Mesenchymal stem cell (in vitro differentiated cells and primary cell): ENCODE results near the gene PARD3B. TPM values are rescaled to one million over a fixed set of nuclear protein-coding genes. Genes with fewer than 3 reads are reported as not detected.

Experiments
- DNase-seq: peaks from one replicate; pipeline ENCODE4 v3.0.0-alpha.2; 2013
- H2AFZ ChIP-seq: one replicate; pipeline ENCODE4 v1.6.1; 2013; ENCODE audit warnings: low read depth, mild to moderate bottlenecking, control low read depth, inconsistent platforms, low read length, moderate library complexity
- H2AK5ac ChIP-seq: 2 replicates; pipeline ENCODE4 v1.6.1; 2013; ENCODE audit warnings: low read length, moderate library complexity, mild to moderate bottlenecking, inconsistent platforms; ENCODE audit not compliant: severe bottlenecking
- H2BK120ac ChIP-seq: one replicate; pipeline ENCODE4 v1.6.1; 2013; ENCODE audit warnings: low read depth, mild to moderate bottlenecking, inconsistent platforms, low read length, moderate library complexity
- H2BK12ac ChIP-seq, 2 experiments: one replicate each; pipeline ENCODE4 v1.6.1; 2013; ENCODE audit warnings: inconsistent platforms in 2 of 2, low read length in 2 of 2, mild to moderate bottlenecking in 2 of 2, moderate library complexity in 2 of 2, control low read depth in 1 of 2
- H2BK15ac ChIP-seq: one replicate; pipeline ENCODE4 v1.6.1; 2013; ENCODE audit warnings: mild to moderate bottlenecking, low read depth, inconsistent platforms; ENCODE audit not compliant: poor library complexity, severe bottlenecking
- H2BK5ac ChIP-seq: 2 replicates; pipeline ENCODE4 v1.6.1; 2013; ENCODE audit warnings: low read depth, mild to moderate bottlenecking, low read length, control low read depth, inconsistent platforms; ENCODE audit not compliant: poor library complexity, severe bottlenecking
- H3K14ac ChIP-seq, 2 experiments: one replicate each; pipeline ENCODE4 v1.6.1; 2013; ENCODE audit warnings: inconsistent platforms in 2 of 2, low read length in 2 of 2, control low read depth in 1 of 2, mild to moderate bottlenecking in 1 of 2, moderate library complexity in 1 of 2
- H3K18ac ChIP-seq, 2 experiments: one replicate each; pipeline ENCODE4 v1.6.1; 2013; ENCODE audit warnings: inconsistent platforms in 2 of 2, low read length in 2 of 2, control low read depth in 1 of 2, low read depth in 1 of 2, mild to moderate bottlenecking in 1 of 2
- H3K23ac ChIP-seq, 2 experiments: one replicate each; pipeline ENCODE4 v1.6.1; 2013; ENCODE audit warnings: inconsistent platforms in 2 of 2, low read length in 2 of 2, mild to moderate bottlenecking in 2 of 2, moderate library complexity in 2 of 2, control low read depth in 1 of 2
- H3K27ac ChIP-seq: 2 replicates; pipeline ENCODE4 v1.5.1; 2013; ENCODE audit warnings: mild to moderate bottlenecking, moderate library complexity, low read length, control low read depth, inconsistent platforms; ENCODE audit not compliant: poor library complexity, severe bottlenecking
- H3K27me3 ChIP-seq, 2 experiments: 2 replicates each; pipeline versions ENCODE4 v1.6.1 to v1.7.0; 2013; ENCODE audit warnings: low read length in 2 of 2, mild to moderate bottlenecking in 2 of 2, moderate library complexity in 2 of 2, control low read depth in 1 of 2, inconsistent platforms in 1 of 2; ENCODE audit not compliant: control insufficient read depth in 1 of 2, insufficient read depth in 1 of 2
- H3K36me3 ChIP-seq, 2 experiments: 2 replicates each; pipeline versions ENCODE4 v1.6.1 to v1.7.0; 2013; ENCODE audit warnings: low read length in 2 of 2, control low read depth in 1 of 2, inconsistent platforms in 1 of 2, low read depth in 1 of 2, mild to moderate bottlenecking in 1 of 2; ENCODE audit not compliant: insufficient read depth in 2 of 2, control insufficient read depth in 1 of 2
- H3K4ac ChIP-seq, 2 experiments: one replicate each; pipeline ENCODE4 v1.6.1; 2013; ENCODE audit warnings: inconsistent platforms in 2 of 2, low read length in 2 of 2, mild to moderate bottlenecking in 2 of 2, moderate library complexity in 2 of 2, control low read depth in 1 of 2, low read depth in 1 of 2
- H3K4me1 ChIP-seq: 2 replicates; pipeline ENCODE4 v1.6.1; 2013; ENCODE audit warnings: low read depth, low read length, control low read depth; ENCODE audit not compliant: control insufficient read depth, insufficient read depth
- H3K4me2 ChIP-seq: 2 replicates; pipeline ENCODE4 v1.6.1; 2013; ENCODE audit warnings: low read length, mild to moderate bottlenecking, inconsistent platforms; ENCODE audit not compliant: poor library complexity, severe bottlenecking
- H3K4me3 ChIP-seq, 2 experiments: 2 replicates each; pipeline versions ENCODE4 v1.5.1 to v1.7.0; 2013; ENCODE audit warnings: low read length in 2 of 2, mild to moderate bottlenecking in 2 of 2, control low read depth in 1 of 2, low read depth in 1 of 2; ENCODE audit not compliant: insufficient read depth in 1 of 2
- H3K79me1 ChIP-seq: replicated peaks from 2 replicates; pipeline ENCODE4 v1.6.1; 2013; ENCODE audit warnings: mild to moderate bottlenecking, control low read depth, low read length, inconsistent platforms; ENCODE audit not compliant: poor library complexity, severe bottlenecking
- H3K9ac ChIP-seq: 2 replicates; pipeline ENCODE4 v1.7.0; 2013; ENCODE audit warnings: mild to moderate bottlenecking, low read length, moderate library complexity
- H3K9me3 ChIP-seq: 2 replicates; pipeline ENCODE4 v1.7.0; 2013; ENCODE audit warnings: mild to moderate bottlenecking, low read length; ENCODE audit not compliant: control insufficient read depth
- H4K8ac ChIP-seq: one replicate; pipeline ENCODE4 v1.6.1; 2013; ENCODE audit warnings: inconsistent platforms, mild to moderate bottlenecking, low read length, moderate library complexity
- H4K91ac ChIP-seq: one replicate; pipeline ENCODE4 v1.6.1; 2013; ENCODE audit warnings: mild to moderate bottlenecking, low read length, inconsistent platforms
- WGBS: methylation state at CpG from one replicate; pipeline ENCODE4 v1.1.7; 2013; ENCODE audit warnings: mixed read lengths; 5-methylcytosine and 5-hydroxymethylcytosine counted together
- polyA plus RNA-seq, 2 experiments: library from polyadenylated mRNA; stranded (reverse); fragments of 200-250 nt; gene quantifications; one replicate each; pipeline ENCODE4 v1.2.3, GENCODE V29; 2013

The PARD3B gene
- polyA plus RNA-seq (2013, experiment 1 of 2), result 5.1 TPM
- 4.6 TPM for polyA plus RNA-seq (2013, experiment 2 of 2)

- Histone ChIP-seq H3K9ac (peak within 1 kb of the TSS; percentile 85), H3K27ac (peak within 1 kb of the TSS; percentile 64), H3K4me3 (peak within 1 kb of the TSS; percentile 71 to 93), H4K8ac (peak within 1 kb of the TSS; percentile 89), H3K14ac (peak within 1 kb of the TSS in 1 of 2 experiments; percentile 79), H2BK15ac (peak within 1 kb of the TSS; percentile 94), H3K4me1 (peaks cover 9% of the 10 kb centered on the region), H4K91ac (peak within 1 kb of the TSS; percentile 83), H3K4ac (peak within 1 kb of the TSS; percentile 80 to 88), H3K23ac (peak within 1 kb of the TSS; percentile 70 to 96), H2AFZ (peak within 1 kb of the TSS; percentile 93), H3K36me3 (no peaks in the 10 kb centered on the region), H3K4me2 (peak within 1 kb of the TSS; percentile 97), H3K9me3 (no peaks in the 10 kb centered on the region), H3K79me1 (peaks cover 14% of the 10 kb centered on the region), H3K27me3 (peaks cover 0 to 6% of the 10 kb centered on the region in 2 experiments), H2BK5ac (no peak within 1 kb of the TSS), H2BK12ac (peak within 1 kb of the TSS; percentile 38 to 66), H3K18ac (peak within 1 kb of the TSS; percentile 91 to 96), H2AK5ac (no peak within 1 kb of the TSS), H2BK120ac (peak within 1 kb of the TSS; percentile 92)
- peak; percentile 72 for DNase-seq
- under 1% methylated on average over 47 of the region's 82 CpGs for WGBS
Measured at GRCh38 chr2:204544961-204545860, at the start of gene PARD3B. Gene PARD3B, plus strand, starts transcription at chr2:204545475. Its CDS starts 525 bp downstream, at chr2:204546000.

- no peak overlapping the region for H2AK5ac ChIP-seq
- no peak for DNase-seq
- H3K9me3 ChIP-seq, result no peaks in the 10 kb centered on the region
- H4K91ac ChIP-seq, result no peak overlapping the region
- no peak overlapping the region for H2BK12ac ChIP-seq
- H4K8ac ChIP-seq, result no peak overlapping the region
- H3K27me3 ChIP-seq, result no peaks in the 10 kb centered on the region
- H3K27ac ChIP-seq, result no peak overlapping the region
- H3K23ac ChIP-seq, result no peak overlapping the region
- H2BK5ac ChIP-seq, result no peak overlapping the region
- H3K4me1 ChIP-seq, result peaks cover 5% of the 10 kb centered on the region
- H3K79me1 ChIP-seq, result no peaks in the 10 kb centered on the region
- no peak overlapping the region for H3K9ac ChIP-seq
- over 99% methylated on average over 3 of the region's 4 CpGs for WGBS
- H3K4me2 ChIP-seq, result no peak overlapping the region
- no peaks in the 10 kb centered on the region for H3K36me3 ChIP-seq
- no peak overlapping the region for H2BK120ac ChIP-seq
- no peak overlapping the region for H2BK15ac ChIP-seq
- no peak overlapping the region for H3K4me3 ChIP-seq
- H3K4ac ChIP-seq, result no peak overlapping the region
- H3K18ac ChIP-seq, result no peak overlapping the region
- H3K14ac ChIP-seq, result no peak overlapping the region
- no peak overlapping the region for H2AFZ ChIP-seq
Measured at GRCh38 chr2:204496779-204497178, 48.5 kb upstream of the PARD3B start.

GRCh38 chr2:204497855-204498254 lies 47.4 kb upstream of the PARD3B start:
- H3K79me1 ChIP-seq, result no peaks in the 10 kb centered on the region
- no peak overlapping the region for H2BK12ac ChIP-seq
- no peak overlapping the region for H3K4me2 ChIP-seq
- no peak overlapping the region for H3K14ac ChIP-seq
- H2BK5ac ChIP-seq, result no peak overlapping the region
- no peak overlapping the region for H3K4ac ChIP-seq
- no peak overlapping the region for H2AFZ ChIP-seq
- peaks cover 6% of the 10 kb centered on the region for H3K4me1 ChIP-seq
- DNase-seq, result no peak
- no peak overlapping the region for H2AK5ac ChIP-seq
- H3K27me3 ChIP-seq, result no peaks in the 10 kb centered on the region
- H4K8ac ChIP-seq, result no peak overlapping the region
- H4K91ac ChIP-seq, result no peak overlapping the region
- H3K4me3 ChIP-seq, result no peak overlapping the region
- no peak overlapping the region for H2BK15ac ChIP-seq
- H3K36me3 ChIP-seq, result no peaks in the 10 kb centered on the region
- no peak overlapping the region for H2BK120ac ChIP-seq
- H3K27ac ChIP-seq, result no peak overlapping the region
- WGBS, result no CpG with 5 or more reads among the region's 1 CpG
- no peak overlapping the region for H3K9ac ChIP-seq
- H3K18ac ChIP-seq, result no peak overlapping the region
- no peak overlapping the region for H3K23ac ChIP-seq
- H3K9me3 ChIP-seq, result no peaks in the 10 kb centered on the region

- Histone ChIP-seq H3K4me3 (no peak overlapping the region), H4K91ac (no peak overlapping the region), H3K14ac (no peak overlapping the region), H3K4ac (no peak overlapping the region), H2BK15ac (no peak overlapping the region), H3K23ac (no peak overlapping the region), H3K79me1 (no peaks in the 10 kb centered on the region), H4K8ac (no peak overlapping the region), H3K4me2 (no peak overlapping the region), H3K9ac (no peak overlapping the region), H3K36me3 (no peaks in the 10 kb centered on the region), H2BK5ac (no peak overlapping the region), H2AK5ac (no peak overlapping the region), H2BK12ac (no peak overlapping the region), H2BK120ac (no peak overlapping the region), H2AFZ (no peak overlapping the region), H3K27ac (no peak overlapping the region), H3K18ac (no peak overlapping the region), H3K4me1 (peaks cover 6% of the 10 kb centered on the region), H3K27me3 (no peaks in the 10 kb centered on the region), H3K9me3 (no peaks in the 10 kb centered on the region)
- WGBS, result no CpG with 5 or more reads among the region's 3 CpGs
- DNase-seq, result no peak
Measured at GRCh38 chr2:204498291-204498690, 47.0 kb upstream of the PARD3B start.
